Measurements from ENCODE around the gene KRTAP5-7. TPM values are rescaled to one million over a fixed set of nuclear protein-coding genes. Genes with fewer than 3 reads are reported as not detected.
"Not testable (repeated sequence)": the region's sequence is repeated elsewhere in the genome, so short reads cannot be mapped to it uniquely, and the experiment has no call there.

Gene KRTAP5-7
- total RNA-seq, 1 donor from 2014 or later: not detected

DNA sequence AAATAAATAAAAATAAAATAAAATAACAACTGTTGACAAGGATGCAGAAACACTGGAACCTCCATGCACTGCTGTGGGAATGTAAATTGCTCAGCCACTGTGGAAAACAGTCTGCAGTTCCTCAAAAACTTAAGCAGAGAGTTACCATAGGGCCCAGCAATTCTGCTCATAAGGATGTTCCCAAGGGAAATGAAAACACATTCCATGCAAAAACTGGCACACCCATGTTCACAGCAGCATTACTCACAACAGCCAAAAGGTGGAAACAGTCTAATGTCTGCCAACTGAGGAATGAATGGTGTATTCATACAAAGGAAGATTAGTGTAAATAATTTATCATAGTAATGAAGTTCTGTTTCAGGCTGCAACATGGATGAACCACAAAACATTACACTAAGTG, 35.1 kb downstream of the KRTAP5-7 start:
- H3K9me3 ChIP-seq: no peaks in the 10 kb centered on the region
- H3K27me3 ChIP-seq (ENCODE audit: low read depth): no peaks in the 10 kb centered on the region
- ATAC-seq (no peak), DNase-seq (no peak)
- no peak overlapping the region for H3K4me3 ChIP-seq
- no peak overlapping the region for H3K27ac ChIP-seq
- H3K36me3 ChIP-seq: no peaks in the 10 kb centered on the region
- intact Hi-C loops (cut with DNase I): no loop called here
- no peaks in the 10 kb centered on the region for H3K4me1 ChIP-seq
- TF ChIP-seq, protein P1, sequence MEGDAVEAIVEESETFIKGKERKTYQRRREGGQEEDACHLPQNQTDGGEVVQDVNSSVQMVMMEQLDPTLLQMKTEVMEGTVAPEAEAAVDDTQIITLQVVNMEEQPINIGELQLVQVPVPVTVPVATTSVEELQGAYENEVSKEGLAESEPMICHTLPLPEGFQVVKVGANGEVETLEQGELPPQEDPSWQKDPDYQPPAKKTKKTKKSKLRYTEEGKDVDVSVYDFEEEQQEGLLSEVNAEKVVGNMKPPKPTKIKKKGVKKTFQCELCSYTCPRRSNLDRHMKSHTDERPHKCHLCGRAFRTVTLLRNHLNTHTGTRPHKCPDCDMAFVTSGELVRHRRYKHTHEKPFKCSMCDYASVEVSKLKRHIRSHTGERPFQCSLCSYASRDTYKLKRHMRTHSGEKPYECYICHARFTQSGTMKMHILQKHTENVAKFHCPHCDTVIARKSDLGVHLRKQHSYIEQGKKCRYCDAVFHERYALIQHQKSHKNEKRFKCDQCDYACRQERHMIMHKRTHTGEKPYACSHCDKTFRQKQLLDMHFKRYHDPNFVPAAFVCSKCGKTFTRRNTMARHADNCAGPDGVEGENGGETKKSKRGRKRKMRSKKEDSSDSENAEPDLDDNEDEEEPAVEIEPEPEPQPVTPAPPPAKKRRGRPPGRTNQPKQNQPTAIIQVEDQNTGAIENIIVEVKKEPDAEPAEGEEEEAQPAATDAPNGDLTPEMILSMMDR (IDR thresholded peaks at IDR 0.05): no peak

DNA sequence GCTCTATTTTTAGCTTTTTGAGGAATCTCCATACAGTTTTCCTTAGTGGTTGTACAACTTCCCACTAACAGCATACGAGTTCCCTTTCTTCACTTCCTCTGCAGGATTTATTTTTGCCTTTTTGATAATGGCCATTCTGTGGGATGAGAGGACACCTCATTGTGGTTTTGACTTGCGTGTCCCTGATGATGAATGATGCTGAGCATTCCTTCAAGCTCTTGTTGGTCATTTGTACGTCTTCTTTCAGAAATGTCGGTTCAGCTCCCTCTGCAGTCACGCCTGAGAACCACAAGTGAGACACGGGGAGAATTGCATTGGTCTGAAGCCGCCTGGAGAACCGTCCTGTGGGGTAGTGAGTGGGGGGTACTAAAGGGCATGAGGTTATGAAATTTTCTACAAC, 36.3 kb downstream of the KRTAP5-7 start:
- Histone ChIP-seq H3K27ac (no peak overlapping the region), H3K4me1 (no peaks in the 10 kb centered on the region), H3K27me3 (ENCODE audit: low read depth) (no peaks in the 10 kb centered on the region), H3K4me3 (no peak overlapping the region), H3K9me3 (no peaks in the 10 kb centered on the region), H3K36me3 (no peaks in the 10 kb centered on the region)
- TF ChIP-seq, protein P1 (IDR thresholded peaks at IDR 0.05): no peak
- intact Hi-C loops (cut with DNase I): no loop called here
- DNase-seq (no peak), ATAC-seq (peak in 1 of 2 donors; percentile 36)

DNA sequence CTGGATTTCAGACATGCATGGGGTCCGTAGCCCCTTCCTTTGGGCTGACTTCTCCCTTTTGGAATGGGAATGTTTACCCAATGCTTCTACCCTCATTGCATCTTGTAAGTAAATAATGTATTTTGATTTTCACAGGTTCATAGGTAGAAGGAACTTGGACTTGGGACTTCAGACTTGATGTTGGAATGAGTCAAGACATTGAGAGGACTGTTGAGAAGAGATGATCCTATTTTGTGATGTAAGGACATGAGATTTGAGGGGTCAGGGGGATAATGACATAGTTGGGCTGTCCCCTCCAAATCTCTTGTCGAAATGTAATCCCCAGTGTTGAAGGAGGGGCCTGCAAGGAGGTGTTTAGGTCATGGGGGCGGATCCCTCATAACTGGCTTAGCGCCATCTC, 37.4 kb downstream of the KRTAP5-7 start:
- H3K27ac ChIP-seq: no peak overlapping the region
- H3K36me3 ChIP-seq: no peaks in the 10 kb centered on the region
- H3K27me3 ChIP-seq (ENCODE audit: low read depth): no peaks in the 10 kb centered on the region
- H3K9me3 ChIP-seq: no peaks in the 10 kb centered on the region
- TF ChIP-seq, protein P1 (IDR thresholded peaks at IDR 0.05): no peak
- intact Hi-C loops (cut with DNase I): no loop called here
- no peaks in the 10 kb centered on the region for H3K4me1 ChIP-seq
- no peak overlapping the region for H3K4me3 ChIP-seq
- no peak for ATAC-seq
- DNase-seq: no peak

DNA sequence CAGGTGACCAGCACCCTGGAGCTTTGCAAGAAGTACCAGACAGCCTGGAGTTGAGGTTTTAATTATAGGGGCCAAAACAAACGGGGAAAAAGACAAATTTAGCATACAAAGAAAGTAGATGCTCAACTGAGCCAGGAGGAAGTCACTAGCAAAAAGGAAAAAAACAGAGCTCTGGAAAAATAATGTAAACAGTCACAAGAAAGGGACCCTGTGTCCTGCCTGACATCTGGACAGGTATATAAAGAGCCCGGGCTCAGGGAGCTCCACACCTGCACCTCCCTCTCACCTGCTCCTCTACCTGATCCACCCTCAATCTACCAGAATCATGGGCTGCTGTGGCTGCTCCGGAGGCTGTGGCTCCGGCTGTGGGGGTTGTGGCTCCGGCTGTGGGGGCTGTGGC, 38.2 kb downstream of the KRTAP5-7 start, which contains the start of gene KRTAP5-10:
Gene KRTAP5-10, plus strand, starts transcription at position 301 of the 400 bp plus-strand sequence. Its CDS starts 25 bp downstream, at position 326.
- Histone ChIP-seq H3K27me3 (ENCODE audit: low read depth) (no peaks in the 10 kb centered on the region), H3K27ac (no peak within 1 kb of the TSS), H3K9me3 (no peaks in the 10 kb centered on the region), H3K4me3 (no peak within 1 kb of the TSS), H3K4me1 (no peaks in the 10 kb centered on the region), H3K36me3 (no peaks in the 10 kb centered on the region)
- intact Hi-C loops (cut with DNase I): no loop called here
- DNase-seq (no peak), ATAC-seq (no peak)
- TF ChIP-seq, protein P1 (IDR thresholded peaks at IDR 0.05): no peak

DNA sequence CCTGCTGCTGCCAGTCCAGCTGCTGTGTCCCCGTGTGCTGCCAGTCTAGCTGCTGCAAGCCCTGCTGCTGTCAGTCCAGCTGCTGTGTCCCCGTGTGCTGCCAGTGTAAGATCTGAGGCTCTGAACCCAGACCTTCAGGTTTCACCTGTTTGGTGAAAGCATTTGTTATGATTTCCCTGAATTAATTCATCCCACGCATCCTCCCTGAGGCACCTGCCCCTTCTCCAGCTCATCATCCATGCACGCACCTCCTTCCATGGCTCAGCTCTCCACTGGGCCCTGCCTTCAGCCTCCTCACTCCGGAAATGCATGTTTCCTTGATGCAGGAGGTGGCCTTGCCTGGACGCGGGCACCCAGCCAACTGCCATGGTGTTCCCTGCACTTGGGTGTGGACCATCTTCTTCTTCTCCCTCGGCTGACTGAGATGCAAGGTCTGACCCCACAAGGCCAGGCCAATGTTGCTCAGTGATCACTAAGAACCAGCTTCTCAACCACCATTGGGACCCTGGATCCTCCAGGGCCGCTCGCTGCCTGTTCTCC, 39.1 kb downstream of the KRTAP5-7 start:
- no peak for ATAC-seq
- no peak overlapping the region for H3K4me3 ChIP-seq

DNA sequence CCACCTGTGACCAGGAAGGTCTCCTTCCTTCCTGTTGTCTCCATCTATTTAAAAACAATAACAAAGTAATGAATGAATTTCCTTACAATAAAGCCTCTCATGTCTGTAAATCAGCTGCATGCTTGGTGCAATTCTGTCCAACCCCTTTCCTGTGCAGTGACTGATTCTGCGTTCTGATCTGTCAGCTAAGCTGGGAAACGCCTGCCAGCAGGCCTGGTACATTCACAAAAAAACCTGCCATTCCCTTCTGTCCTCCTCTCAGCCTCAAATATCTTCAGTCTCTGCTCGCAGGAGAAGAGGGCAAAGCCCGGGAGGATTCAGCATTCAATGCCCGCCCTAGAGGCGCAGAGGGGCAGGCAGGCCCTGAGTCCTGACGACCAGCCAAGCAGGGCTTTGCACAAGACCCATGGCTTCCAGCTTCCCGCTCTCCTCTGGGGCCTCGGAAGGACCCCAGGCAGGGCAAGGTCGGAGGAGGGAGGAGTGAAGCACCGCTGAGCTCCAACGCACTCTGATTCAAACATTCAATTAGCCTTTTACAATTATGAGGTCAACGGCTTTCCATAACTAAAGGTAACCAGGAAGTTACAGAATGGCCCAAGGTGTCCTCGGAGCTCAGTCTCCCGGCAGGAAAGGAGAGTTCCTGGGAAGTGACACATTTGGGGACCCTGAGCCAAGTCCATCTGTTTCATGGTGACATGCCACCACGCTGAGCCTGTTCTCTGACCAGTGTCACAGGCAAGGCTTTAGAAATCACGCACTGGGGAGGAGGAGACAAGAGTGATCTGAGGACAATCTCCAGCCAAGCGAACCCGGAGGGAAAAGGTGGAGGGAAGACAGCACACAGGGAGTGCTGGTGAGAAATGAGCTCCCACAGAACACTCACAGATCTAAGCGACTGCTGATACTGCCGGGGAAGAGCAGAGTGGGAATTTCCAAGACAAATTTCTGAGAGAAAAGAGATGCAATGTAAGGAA, 39.8 kb downstream of the KRTAP5-7 start:
- DNase-seq; H3K4me1 ChIP-seq; intact Hi-C loops (cut with DNase I); H3K27me3 ChIP-seq (ENCODE audit: low read depth); H3K36me3 ChIP-seq; H3K27ac ChIP-seq; H3K9me3 ChIP-seq; H3K4me3 ChIP-seq; ATAC-seq: not testable (repeated sequence)

More for the DNA sequence above, 39.1 kb downstream of the KRTAP5-7 start:
- H3K9me3 ChIP-seq: no peaks in the 10 kb centered on the region
- no peak for DNase-seq
- intact Hi-C loops (cut with DNase I): no loop called here
- H3K27me3 ChIP-seq (ENCODE audit: low read depth): no peaks in the 10 kb centered on the region
- no peak overlapping the region for H3K27ac ChIP-seq
- no peaks in the 10 kb centered on the region for H3K4me1 ChIP-seq
- TF ChIP-seq, protein P1 (IDR thresholded peaks at IDR 0.05): no peak
- H3K36me3 ChIP-seq: no peaks in the 10 kb centered on the region

DNA sequence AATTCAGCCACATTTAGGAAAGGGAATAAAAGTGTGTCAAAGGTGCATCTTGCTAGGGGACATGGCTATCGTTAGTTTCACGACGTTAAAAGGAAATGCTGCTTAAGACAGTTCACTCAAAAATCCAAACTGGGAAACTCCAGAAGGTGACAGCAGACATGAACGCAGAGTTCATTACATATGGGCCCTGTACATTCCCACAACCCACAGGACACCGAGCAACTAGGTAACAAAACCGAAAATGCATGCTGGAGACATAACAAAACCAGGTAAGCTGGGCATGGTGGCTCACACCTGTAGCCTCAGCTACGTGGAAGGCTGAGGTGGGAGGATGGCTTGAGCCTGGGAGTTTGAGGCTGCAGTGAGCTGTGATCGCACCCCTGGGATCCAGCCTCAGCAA, 40.6 kb downstream of the KRTAP5-7 start:
- DNase-seq; H3K27me3 ChIP-seq (ENCODE audit: low read depth); H3K36me3 ChIP-seq; H3K4me1 ChIP-seq; H3K4me3 ChIP-seq; intact Hi-C loops (cut with DNase I); H3K9me3 ChIP-seq; H3K27ac ChIP-seq; ATAC-seq: not testable (repeated sequence)
